ENCODE results near the gene CACNA2D3. TPM values are rescaled to one million over a fixed set of nuclear protein-coding genes. Genes with fewer than 3 reads are reported as not detected.

Gene CACNA2D3
- total RNA-seq, 2 donors from 2014 or later: 1.1 to 5.9 TPM

GRCh38 chr3:54846119-54846518 is 723.8 kb downstream of the CACNA2D3 start:
- WGBS: 83% methylated on average over 4 of the region's 4 CpGs
- intact Hi-C loops (cut with DNase I): no loop called here
- H3K27ac ChIP-seq: no peak overlapping the region
- H3K9me3 ChIP-seq: no peaks in the 10 kb centered on the region
- H3K4me1 ChIP-seq (replicated peaks): no peaks in the 10 kb centered on the region
- TF ChIP-seq POLR2A (IDR thresholded peaks at IDR 0.05): no peak
- TF ChIP-seq POLR2AphosphoS5 (IDR thresholded peaks at IDR 0.05): no peak
- no peak for TF ChIP-seq CTCF (IDR thresholded peaks at IDR 0.05)
- no peak overlapping the region for H3K4me3 ChIP-seq
- H3K27me3 ChIP-seq (replicated peaks; ENCODE audit: insufficient read depth): no peaks in the 10 kb centered on the region
- H3K36me3 ChIP-seq: no peaks in the 10 kb centered on the region
- DNase-seq (ENCODE audit: low spot score): no peak

GRCh38 chr3:54847361-54847760 is 725.0 kb downstream of the CACNA2D3 start:
- intact Hi-C loops (cut with DNase I): no loop called here
- TF ChIP-seq CTCF (IDR thresholded peaks at IDR 0.05): no peak
- no peak for TF ChIP-seq POLR2AphosphoS5 (IDR thresholded peaks at IDR 0.05)
- no peak for TF ChIP-seq POLR2A (IDR thresholded peaks at IDR 0.05)
- no peak overlapping the region for H3K27ac ChIP-seq
- no peaks in the 10 kb centered on the region for H3K4me1 ChIP-seq (replicated peaks)
- H3K27me3 ChIP-seq (replicated peaks; ENCODE audit: insufficient read depth): no peaks in the 10 kb centered on the region
- no peaks in the 10 kb centered on the region for H3K9me3 ChIP-seq
- H3K4me3 ChIP-seq: no peak overlapping the region
- H3K36me3 ChIP-seq: no peaks in the 10 kb centered on the region
- WGBS: 93% methylated on average over 4 of the region's 4 CpGs
- no peak for DNase-seq (ENCODE audit: low spot score)

- Histone ChIP-seq H3K9me3 (no peaks in the 10 kb centered on the region), H3K4me1 (replicated peaks) (no peaks in the 10 kb centered on the region), H3K36me3 (no peaks in the 10 kb centered on the region), H3K27me3 (replicated peaks; ENCODE audit: insufficient read depth) (no peaks in the 10 kb centered on the region), H3K27ac (no peak overlapping the region), H3K4me3 (no peak overlapping the region)
- no peak for DNase-seq (ENCODE audit: low spot score)
- 83% methylated on average over 4 of the region's 4 CpGs for WGBS
- intact Hi-C loops (cut with DNase I): no loop called here
- TF ChIP-seq POLR2AphosphoS5 (IDR thresholded peaks at IDR 0.05) (no peak), POLR2A (IDR thresholded peaks at IDR 0.05) (no peak), CTCF (IDR thresholded peaks at IDR 0.05) (no peak)
These were observed 727.0 kb downstream of the CACNA2D3 start for GRCh38 chr3:54849360-54849759.

GRCh38 chr3:54850484-54851018 is 728.2 kb downstream of the CACNA2D3 start:
- no peaks in the 10 kb centered on the region for H3K4me1 ChIP-seq (replicated peaks)
- WGBS: 64% methylated on average over 2 of the region's 2 CpGs
- no peak overlapping the region for H3K27ac ChIP-seq
- TF ChIP-seq POLR2A (IDR thresholded peaks at IDR 0.05) (no peak), POLR2AphosphoS5 (IDR thresholded peaks at IDR 0.05) (no peak), CTCF (IDR thresholded peaks at IDR 0.05) (no peak)
- no peaks in the 10 kb centered on the region for H3K27me3 ChIP-seq (replicated peaks; ENCODE audit: insufficient read depth)
- H3K9me3 ChIP-seq: no peaks in the 10 kb centered on the region
- no peak overlapping the region for H3K4me3 ChIP-seq
- no peaks in the 10 kb centered on the region for H3K36me3 ChIP-seq
- intact Hi-C loops (cut with DNase I): loop anchor here (10.0 kb wide), 4 partner anchors 426 to 906 kb away; partner anchors contain the start of gene WNT5A
- DNase-seq (ENCODE audit: low spot score): no peak
